ENCODE measurements around the gene AMT.

- TF ChIP-seq CTCF (IDR thresholded peaks at IDR 0.05) (no peak), POLR2A (IDR thresholded peaks at IDR 0.05) (no peak)
These were observed 15.4 kb downstream of the AMT start for GRCh38 chr3:49406571-49407565.

Data from thyroid gland (tissue), 4 donors.